Colonic mucosa (tissue), 4 donors: Measurements from ENCODE around the gene FEM1B. TPM values are rescaled to one million over a fixed set of nuclear protein-coding genes. Genes with fewer than 3 reads are reported as not detected.

ENCODE experiments used
- DNase-seq: peaks from one replicate; pipeline ENCODE4 v3.0.0-alpha.2; 2020
- H3K27ac ChIP-seq: fragments of 200-600 bp; one replicate; pipeline ENCODE4 v1.8.0; 2021
- H3K27me3 ChIP-seq: fragments of 200-600 bp; one replicate; pipeline ENCODE4 v1.8.0; 2021
- H3K36me3 ChIP-seq: fragments of 200-600 bp; one replicate; pipeline ENCODE4 v1.8.0; 2021
- H3K4me1 ChIP-seq: fragments of 200-600 bp; one replicate; pipeline ENCODE4 v1.8.0; 2021; ENCODE audit warnings: mild to moderate bottlenecking
- H3K4me3 ChIP-seq: fragments of 200-600 bp; one replicate; pipeline ENCODE4 v1.8.0; 2021
- H3K9ac ChIP-seq, 2 donors: one replicate each; pipeline ENCODE4 v1.7.0; 2013; ENCODE audit warnings: control low read depth in 2 of 2, low read depth in 2 of 2, low read length in 2 of 2
- H3K9me3 ChIP-seq: fragments of 200-600 bp; one replicate; pipeline ENCODE4 v1.8.0; 2021
- intact Hi-C: fragments of 100-400 bp; cut with DNase I; formaldehyde crosslinking; loops from one replicate; pipeline ENCODE4 v1.14.1; 2022
- total RNA-seq, 2 donors: library from RNA; stranded (reverse); fragmentation: NEBNext Ultra II Directional in 1 of 2; extraction: Animal tissue kit (Norgen Biotek cat#: 25700) in 1 of 2; gene quantifications; one replicate each; pipeline ENCODE4 v1.2.1, GENCODE V29; 2021
- TF ChIP-seq, protein P1 (sequence below): fragments of 200-600 bp; IDR thresholded peaks from one replicate; pipeline ENCODE4 v1.8.0; 2022; ENCODE audit warnings: antibody characterized with exemption, mild to moderate bottlenecking
- donor health status: healthy.
- donor health status: DM: no; HTN: no; CAD: no.
- donor health status: DM: no; HTN: no; CAD: no.

The FEM1B gene
- total RNA-seq, 2 donors from 2014 or later: 34.4 to 52.4 TPM

GRCh38 chr15:68343579-68344225 is 66.2 kb downstream of the FEM1B start:
- no peak overlapping the region for H3K27ac ChIP-seq
- no peak overlapping the region for H3K4me3 ChIP-seq
- DNase-seq: no peak
- no peak overlapping the region for H3K9ac ChIP-seq
- no peaks in the 10 kb centered on the region for H3K9me3 ChIP-seq
- H3K36me3 ChIP-seq: no peaks in the 10 kb centered on the region
- no peaks in the 10 kb centered on the region for H3K27me3 ChIP-seq
- H3K4me1 ChIP-seq: no peaks in the 10 kb centered on the region
- intact Hi-C loops: no loop called here
- TF ChIP-seq, protein P1, sequence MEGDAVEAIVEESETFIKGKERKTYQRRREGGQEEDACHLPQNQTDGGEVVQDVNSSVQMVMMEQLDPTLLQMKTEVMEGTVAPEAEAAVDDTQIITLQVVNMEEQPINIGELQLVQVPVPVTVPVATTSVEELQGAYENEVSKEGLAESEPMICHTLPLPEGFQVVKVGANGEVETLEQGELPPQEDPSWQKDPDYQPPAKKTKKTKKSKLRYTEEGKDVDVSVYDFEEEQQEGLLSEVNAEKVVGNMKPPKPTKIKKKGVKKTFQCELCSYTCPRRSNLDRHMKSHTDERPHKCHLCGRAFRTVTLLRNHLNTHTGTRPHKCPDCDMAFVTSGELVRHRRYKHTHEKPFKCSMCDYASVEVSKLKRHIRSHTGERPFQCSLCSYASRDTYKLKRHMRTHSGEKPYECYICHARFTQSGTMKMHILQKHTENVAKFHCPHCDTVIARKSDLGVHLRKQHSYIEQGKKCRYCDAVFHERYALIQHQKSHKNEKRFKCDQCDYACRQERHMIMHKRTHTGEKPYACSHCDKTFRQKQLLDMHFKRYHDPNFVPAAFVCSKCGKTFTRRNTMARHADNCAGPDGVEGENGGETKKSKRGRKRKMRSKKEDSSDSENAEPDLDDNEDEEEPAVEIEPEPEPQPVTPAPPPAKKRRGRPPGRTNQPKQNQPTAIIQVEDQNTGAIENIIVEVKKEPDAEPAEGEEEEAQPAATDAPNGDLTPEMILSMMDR: no peak

- H3K9ac ChIP-seq: no peak overlapping the region
- H3K9me3 ChIP-seq: no peaks in the 10 kb centered on the region
- H3K27me3 ChIP-seq: no peaks in the 10 kb centered on the region
- DNase-seq: no peak
- no peaks in the 10 kb centered on the region for H3K36me3 ChIP-seq
- H3K27ac ChIP-seq: no peak overlapping the region
- TF ChIP-seq, protein P1: no peak
- no peaks in the 10 kb centered on the region for H3K4me1 ChIP-seq
- intact Hi-C loops: no loop called here
- no peak overlapping the region for H3K4me3 ChIP-seq
These were observed 67.1 kb downstream of the FEM1B start for GRCh38 chr15:68344600-68344999.

Other genes with a start within 250 kb of the FEM1B start
- gene PIAS1, start 223.4 kb upstream of the FEM1B start, total RNA-seq: 10 to 100 TPM; 26.6 to 33.0 TPM
- 100 to 1,000 TPM; 111 to 126 TPM for gene CALML4, start 72.4 kb upstream of the FEM1B start, total RNA-seq
- gene CLN6, start 48.0 kb upstream of the FEM1B start, total RNA-seq: 10 to 100 TPM; 18.9 to 55.8 TPM
- gene ITGA11, start 154.4 kb downstream of the FEM1B start, total RNA-seq: 1 to 10 TPM; 2.4 to 4.1 TPM